HepG2 (cell line): ENCODE measurements around the gene GALNT15.

Experiments used
- TF ChIP-seq, protein P1 (sequence below): sonication (generic); formaldehyde crosslinking; IDR thresholded peaks from 2 replicates; pipeline ENCODE4 v1.9.0; 2022; ENCODE audit warnings: missing genetic modification reagents, mild to moderate bottlenecking, borderline replicate concordance
- TF ChIP-seq, protein P2 (sequence below): sonication (generic); formaldehyde crosslinking; IDR thresholded peaks from 2 replicates; pipeline ENCODE4 v1.4.0; 2020; ENCODE audit warnings: missing genetic modification reagents, borderline replicate concordance

DNA sequence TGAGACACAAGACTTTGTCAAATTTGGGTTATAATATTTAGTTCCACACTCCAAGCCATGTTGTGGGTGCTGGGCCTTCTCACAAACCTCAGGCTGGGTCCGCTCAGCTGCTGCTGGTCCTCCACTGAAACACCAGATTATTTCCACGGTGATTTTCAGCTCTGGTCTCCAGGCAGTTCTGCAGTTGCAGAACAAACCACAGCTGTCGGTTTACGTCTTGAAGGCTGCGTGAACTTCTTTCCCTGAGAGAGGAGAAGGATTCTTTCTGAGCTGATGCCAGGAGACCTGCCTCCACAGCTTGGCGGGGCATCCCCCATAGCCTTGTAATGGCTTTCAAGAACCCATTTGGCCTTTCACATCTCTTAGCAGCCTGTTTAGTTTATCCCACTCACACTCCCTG, 16.2 kb downstream of the GALNT15 start:
- TF ChIP-seq, protein P1, sequence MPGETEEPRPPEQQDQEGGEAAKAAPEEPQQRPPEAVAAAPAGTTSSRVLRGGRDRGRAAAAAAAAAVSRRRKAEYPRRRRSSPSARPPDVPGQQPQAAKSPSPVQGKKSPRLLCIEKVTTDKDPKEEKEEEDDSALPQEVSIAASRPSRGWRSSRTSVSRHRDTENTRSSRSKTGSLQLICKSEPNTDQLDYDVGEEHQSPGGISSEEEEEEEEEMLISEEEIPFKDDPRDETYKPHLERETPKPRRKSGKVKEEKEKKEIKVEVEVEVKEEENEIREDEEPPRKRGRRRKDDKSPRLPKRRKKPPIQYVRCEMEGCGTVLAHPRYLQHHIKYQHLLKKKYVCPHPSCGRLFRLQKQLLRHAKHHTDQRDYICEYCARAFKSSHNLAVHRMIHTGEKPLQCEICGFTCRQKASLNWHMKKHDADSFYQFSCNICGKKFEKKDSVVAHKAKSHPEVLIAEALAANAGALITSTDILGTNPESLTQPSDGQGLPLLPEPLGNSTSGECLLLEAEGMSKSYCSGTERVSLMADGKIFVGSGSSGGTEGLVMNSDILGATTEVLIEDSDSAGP: no peak
- TF ChIP-seq, protein P2, sequence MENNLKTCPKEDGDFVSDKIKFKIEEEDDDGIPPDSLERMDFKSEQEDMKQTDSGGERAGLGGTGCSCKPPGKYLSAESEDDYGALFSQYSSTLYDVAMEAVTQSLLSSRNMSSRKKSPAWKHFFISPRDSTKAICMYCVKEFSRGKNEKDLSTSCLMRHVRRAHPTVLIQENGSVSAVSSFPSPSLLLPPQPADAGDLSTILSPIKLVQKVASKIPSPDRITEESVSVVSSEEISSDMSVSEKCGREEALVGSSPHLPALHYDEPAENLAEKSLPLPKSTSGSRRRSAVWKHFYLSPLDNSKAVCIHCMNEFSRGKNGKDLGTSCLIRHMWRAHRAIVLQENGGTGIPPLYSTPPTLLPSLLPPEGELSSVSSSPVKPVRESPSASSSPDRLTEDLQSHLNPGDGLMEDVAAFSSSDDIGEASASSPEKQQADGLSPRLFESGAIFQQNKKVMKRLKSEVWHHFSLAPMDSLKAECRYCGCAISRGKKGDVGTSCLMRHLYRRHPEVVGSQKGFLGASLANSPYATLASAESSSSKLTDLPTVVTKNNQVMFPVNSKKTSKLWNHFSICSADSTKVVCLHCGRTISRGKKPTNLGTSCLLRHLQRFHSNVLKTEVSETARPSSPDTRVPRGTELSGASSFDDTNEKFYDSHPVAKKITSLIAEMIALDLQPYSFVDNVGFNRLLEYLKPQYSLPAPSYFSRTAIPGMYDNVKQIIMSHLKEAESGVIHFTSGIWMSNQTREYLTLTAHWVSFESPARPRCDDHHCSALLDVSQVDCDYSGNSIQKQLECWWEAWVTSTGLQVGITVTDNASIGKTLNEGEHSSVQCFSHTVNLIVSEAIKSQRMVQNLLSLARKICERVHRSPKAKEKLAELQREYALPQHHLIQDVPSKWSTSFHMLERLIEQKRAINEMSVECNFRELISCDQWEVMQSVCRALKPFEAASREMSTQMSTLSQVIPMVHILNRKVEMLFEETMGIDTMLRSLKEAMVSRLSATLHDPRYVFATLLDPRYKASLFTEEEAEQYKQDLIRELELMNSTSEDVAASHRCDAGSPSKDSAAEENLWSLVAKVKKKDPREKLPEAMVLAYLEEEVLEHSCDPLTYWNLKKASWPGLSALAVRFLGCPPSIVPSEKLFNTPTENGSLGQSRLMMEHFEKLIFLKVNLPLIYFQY (CRISPR knock-in tag): no peak
